Endothelial cell of umbilical vein (primary cell): Measurements from ENCODE around the gene ETV3L. TPM values are rescaled to one million over a fixed set of nuclear protein-coding genes. Genes with fewer than 3 reads are reported as not detected.

ENCODE experiments used
- BruUV-seq: library from RNA; stranded (reverse); fragments of 400-500 nt; replicated peaks from 2 replicates; lab custom pipeline; 2021; lab: Mats Ljungman, UMichigan
- CTCF ChIA-PET: fragments of 300-600, 350-600 bp; sonication (Branson Sonifier 250); formaldehyde crosslinking; loops from one replicate; lab custom pipeline; 2021; ENCODE audit warnings: antibody characterized with exemption, inconsistent platforms; lab: Charles Lee
- POLR2A ChIA-PET: fragments of 300-600, 350-600 bp; sonication (Branson Sonifier 250); formaldehyde crosslinking; loops from one replicate; lab custom pipeline; 2021; ENCODE audit warnings: antibody characterized with exemption, inconsistent platforms; lab: Charles Lee
- DNase-seq: peaks from one replicate; pipeline ENCODE4 v3.0.0-alpha.2; 2011; ENCODE audit warnings: low read depth, low spot score
- FAIRE-seq: peaks from 2 replicates; lab custom pipeline; 2011; peaks lifted over from hg19 to GRCh38; lab: Jason Lieb, UNC
- H2AFZ ChIP-seq: 2 replicates; pipeline ENCODE4 v1.6.0; 2012; ENCODE audit warnings: low read depth, low read length, control low read depth, inconsistent platforms
- H3K27ac ChIP-seq: 2 replicates; pipeline ENCODE4 v1.5.1; 2011; ENCODE audit warnings: low read depth, mild to moderate bottlenecking, control low read depth, low read length, moderate library complexity; ENCODE audit not compliant: insufficient read depth
- H3K27me3 ChIP-seq, 2 experiments: 2 replicates each; pipeline versions ENCODE4 v1.6.0 to v1.6.1; 2011; ENCODE audit warnings: low read length in 2 of 2, mixed read lengths in 1 of 2; ENCODE audit not compliant: control insufficient read depth in 2 of 2, insufficient read depth in 2 of 2
- H3K36me3 ChIP-seq, 2 experiments: 2 replicates in 1 of 2; 3 replicates in 1 of 2; pipeline ENCODE4 v1.5.1; 2011; ENCODE audit warnings: low read length in 2 of 2, mild to moderate bottlenecking in 1 of 2, moderate library complexity in 1 of 2; ENCODE audit not compliant: control insufficient read depth in 2 of 2, insufficient read depth in 2 of 2; ENCODE audit errors: extremely low read depth in 1 of 2
- H3K4me1 ChIP-seq: 3 replicates; pipeline ENCODE4 v1.5.1; 2011; ENCODE audit warnings: mild to moderate bottlenecking, low read length; ENCODE audit not compliant: control insufficient read depth, insufficient read depth; ENCODE audit errors: extremely low read depth
- H3K4me2 ChIP-seq: 2 replicates; pipeline ENCODE4 v1.6.1; 2011; ENCODE audit warnings: low read length, control low read depth, mixed read lengths; ENCODE audit not compliant: insufficient read depth
- H3K4me3 ChIP-seq, 3 experiments: fragments of 200-600 bp in 1 of 3; sonication (generic), shearing (Covaris generic) in 1 of 3; replicated peaks in 1 of 3; 2 replicates each; pipeline ENCODE4 v1.5.1; 2011 to 2016; ENCODE audit warnings: control low read depth in 3 of 3, low read length in 3 of 3, mild to moderate bottlenecking in 2 of 3, inconsistent platforms in 1 of 3, low read depth in 1 of 3, moderate library complexity in 1 of 3; ENCODE audit not compliant: insufficient read depth in 1 of 3
- H3K79me2 ChIP-seq: 2 replicates; pipeline ENCODE4 v1.6.0; 2012; ENCODE audit warnings: low read length, inconsistent platforms; ENCODE audit not compliant: control insufficient read depth, insufficient read depth
- H3K9ac ChIP-seq: replicated peaks from 2 replicates; pipeline ENCODE3; 2011; ENCODE audit warnings: low read length, control low read depth; ENCODE audit not compliant: insufficient read depth; ENCODE audit errors: extremely low read depth
- H3K9me1 ChIP-seq: replicated peaks from 3 replicates; pipeline ENCODE4 v1.6.0; 2011; ENCODE audit warnings: mild to moderate bottlenecking, low read length; ENCODE audit not compliant: control insufficient read depth, insufficient read depth; ENCODE audit errors: extremely low read depth
- H3K9me3 ChIP-seq: replicated peaks from 2 replicates; pipeline ENCODE4 v1.5.1; 2012; ENCODE audit warnings: low read length, inconsistent platforms; ENCODE audit not compliant: control insufficient read depth, insufficient read depth
- H4K20me1 ChIP-seq: replicated peaks from 2 replicates; pipeline ENCODE3; 2011; ENCODE audit warnings: mild to moderate bottlenecking, low read length; ENCODE audit not compliant: control insufficient read depth, insufficient read depth; ENCODE audit errors: extremely low read depth
- EZH2 ChIP-seq: IDR thresholded peaks from 2 replicates; pipeline ENCODE4 v1.6.1; 2012; ENCODE audit warnings: borderline replicate concordance, low read depth, mild to moderate bottlenecking, moderate library complexity, low read length, inconsistent platforms; ENCODE audit not compliant: severe bottlenecking
- FOS ChIP-seq: IDR thresholded peaks from 2 replicates; pipeline ENCODE4 v1.6.1; 2011; ENCODE audit warnings: mild to moderate bottlenecking, low read length, moderate library complexity, borderline replicate concordance; ENCODE audit not compliant: insufficient read depth
- GATA2 ChIP-seq: IDR thresholded peaks from 2 replicates; pipeline ENCODE4 v1.7.0; 2011; ENCODE audit warnings: low read depth, mild to moderate bottlenecking, moderate library complexity, mixed read lengths, low read length; ENCODE audit not compliant: insufficient read length, insufficient read depth
- JUN ChIP-seq: IDR thresholded peaks from 2 replicates; pipeline ENCODE4 v1.6.1; 2011; ENCODE audit warnings: borderline replicate concordance, low read depth; ENCODE audit not compliant: insufficient read length, insufficient read depth
- MYC ChIP-seq: IDR thresholded peaks from one replicate; pipeline ENCODE4 v1.6.1; 2011; ENCODE audit warnings: mild to moderate bottlenecking, low read depth, low read length
- POLR2A ChIP-seq: IDR thresholded peaks from 2 replicates; pipeline ENCODE4 v1.6.1; 2012; ENCODE audit warnings: low read depth, mild to moderate bottlenecking, control low read depth, low read length
- POLR2AphosphoS5 ChIP-seq: IDR thresholded peaks from 2 replicates; pipeline ENCODE4 v1.6.1; 2012; ENCODE audit warnings: low read depth, mild to moderate bottlenecking, control low read depth, low read length, moderate library complexity; ENCODE audit not compliant: insufficient read depth
- dilution Hi-C: fragments of 300-500 bp; cut with MboI; formaldehyde crosslinking; loops from one replicate; pipeline ENCODE4 v1.15.0; 2019; ENCODE audit warnings: low sequenced_read_pairs; ENCODE audit not compliant: extremely low pct_ligation_motif_present
- intact Hi-C: fragments of 100-400 bp; cut with micrococcal nuclease; formaldehyde crosslinking; loops from one replicate; pipeline ENCODE4 v1.10.0; 2022
- polyA plus RNA-seq, 4 experiments: library from polyadenylated mRNA; depleted of rRNA in 3 of 4; stranded (reverse) in 3 of 4; unstranded in 1 of 4; fragments of >200 nt; gene quantifications; 2 replicates each; pipeline versions ENCODE4 v1.2.1 to v1.2.3, GENCODE V29; 2011 to 2012; ENCODE audit warnings: missing spikeins in 1 of 4
- total RNA-seq: library from RNA; stranded (reverse); gene quantifications from 2 replicates; pipeline ENCODE4 v1.2.3, GENCODE V29; 2021
- TF ChIP-seq, protein P1 (sequence below): IDR thresholded peaks from 2 replicates; pipeline ENCODE4 v1.6.1; 2011; ENCODE audit not compliant: insufficient read depth, insufficient read length
- TF ChIP-seq, protein P2 (sequence below), 2 donors: IDR thresholded peaks; 1 replicate in 1 of 2; 2 replicates in 1 of 2; pipeline ENCODE4 v1.5.1; 2011; ENCODE audit warnings: low read length in 2 of 2, mild to moderate bottlenecking in 2 of 2, moderate library complexity in 2 of 2, control low read depth in 1 of 2, inconsistent platforms in 1 of 2, low read depth in 1 of 2; ENCODE audit not compliant: insufficient read depth in 1 of 2; ENCODE audit errors: extremely low read depth in 1 of 2

The ETV3L gene
- total and polyA plus RNA-seq, 2 donors (not counting 3 experiments of a cell fraction or from before 2014, with no cell fraction given): not detected

DNA sequence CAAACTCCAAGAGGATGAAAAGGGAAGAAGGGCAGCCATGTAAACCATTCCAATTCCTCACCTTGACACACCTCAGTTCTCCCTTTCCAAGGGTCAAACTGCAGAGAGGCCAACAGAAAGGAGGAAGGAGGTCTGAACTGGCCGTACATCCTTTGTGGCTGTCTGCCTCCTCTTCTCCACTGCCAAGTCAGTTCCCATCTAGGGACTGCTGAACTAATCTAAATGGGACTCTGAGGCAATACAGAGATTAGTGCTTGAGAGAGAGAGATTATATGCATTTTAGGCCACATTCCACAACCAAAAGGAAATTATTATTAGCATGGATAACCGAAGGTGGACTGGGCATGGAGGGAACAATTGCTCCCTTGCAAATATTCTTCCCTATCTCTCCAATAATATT, 56.8 kb downstream of the ETV3L start:
- H3K36me3 ChIP-seq: no peaks in the 10 kb centered on the region
- H3K79me2 ChIP-seq: peaks cover 34% of the 10 kb centered on the region
- no peaks in the 10 kb centered on the region for H3K9me1 ChIP-seq
- no peaks in the 10 kb centered on the region for H4K20me1 ChIP-seq
- H3K9ac ChIP-seq: no peak overlapping the region
- peaks cover 35% of the 10 kb centered on the region for H3K4me1 ChIP-seq
- dilution Hi-C loops (no loop called here), intact Hi-C loops (loop anchor here (5.0 kb wide), 1 partner anchor 41 kb away; no protein-coding TSS in a partner anchor)
- FAIRE-seq (no peak), DNase-seq (no peak)
- no peak overlapping the region for H3K27ac ChIP-seq
- peak overlapping the region in 1 of 3 experiments; percentile 86 for H3K4me3 ChIP-seq
- TF ChIP-seq JUN (no peak), POLR2AphosphoS5 (no peak), POLR2A (no peak), FOS (no peak), GATA2 (no peak), MYC (no peak), EZH2 (no peak)
- TF ChIP-seq, protein P1, sequence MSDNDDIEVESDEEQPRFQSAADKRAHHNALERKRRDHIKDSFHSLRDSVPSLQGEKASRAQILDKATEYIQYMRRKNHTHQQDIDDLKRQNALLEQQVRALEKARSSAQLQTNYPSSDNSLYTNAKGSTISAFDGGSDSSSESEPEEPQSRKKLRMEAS: no peak
- TF ChIP-seq, protein P2, sequence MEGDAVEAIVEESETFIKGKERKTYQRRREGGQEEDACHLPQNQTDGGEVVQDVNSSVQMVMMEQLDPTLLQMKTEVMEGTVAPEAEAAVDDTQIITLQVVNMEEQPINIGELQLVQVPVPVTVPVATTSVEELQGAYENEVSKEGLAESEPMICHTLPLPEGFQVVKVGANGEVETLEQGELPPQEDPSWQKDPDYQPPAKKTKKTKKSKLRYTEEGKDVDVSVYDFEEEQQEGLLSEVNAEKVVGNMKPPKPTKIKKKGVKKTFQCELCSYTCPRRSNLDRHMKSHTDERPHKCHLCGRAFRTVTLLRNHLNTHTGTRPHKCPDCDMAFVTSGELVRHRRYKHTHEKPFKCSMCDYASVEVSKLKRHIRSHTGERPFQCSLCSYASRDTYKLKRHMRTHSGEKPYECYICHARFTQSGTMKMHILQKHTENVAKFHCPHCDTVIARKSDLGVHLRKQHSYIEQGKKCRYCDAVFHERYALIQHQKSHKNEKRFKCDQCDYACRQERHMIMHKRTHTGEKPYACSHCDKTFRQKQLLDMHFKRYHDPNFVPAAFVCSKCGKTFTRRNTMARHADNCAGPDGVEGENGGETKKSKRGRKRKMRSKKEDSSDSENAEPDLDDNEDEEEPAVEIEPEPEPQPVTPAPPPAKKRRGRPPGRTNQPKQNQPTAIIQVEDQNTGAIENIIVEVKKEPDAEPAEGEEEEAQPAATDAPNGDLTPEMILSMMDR (IDR thresholded peaks at IDR 0.05; ENCODE audit: extremely low read depth in 1 of 2, insufficient read depth in 1 of 2, low read depth in 1 of 2, low read length in 2 of 2): no peak
- no TSS peak for BruUV-seq
- H3K4me2 ChIP-seq: peak overlapping the region; percentile 99
- H3K9me3 ChIP-seq: no peaks in the 10 kb centered on the region
- peaks cover 0 to 4% of the 10 kb centered on the region in 2 experiments for H3K27me3 ChIP-seq
- H2AFZ ChIP-seq: no peak overlapping the region
- CTCF ChIA-PET: interaction anchor here (1.6 kb wide), 1 partner anchor 31 kb away, joined by 7 read pairs; no protein-coding TSS in a partner anchor
- POLR2A ChIA-PET: no interaction called here

Other genes starting within 250 kb of the ETV3L start
- gene INSRR, start 240.7 kb downstream of the ETV3L start, total RNA-seq: not detected in 2 replicates
- gene INSRR, start 240.7 kb downstream of the ETV3L start, polyA plus RNA-seq: not detected in 2 replicates
- not detected in 2 replicates for gene NTRK1, start 238.9 kb downstream of the ETV3L start, total RNA-seq
- gene NTRK1, start 238.9 kb downstream of the ETV3L start, polyA plus RNA-seq: 0.07 TPM in 1 of 2 replicates, not detected in the other
- gene PEAR1, start 206.1 kb downstream of the ETV3L start, total RNA-seq: 88.7 and 90.7 TPM in 2 replicates
- gene PEAR1, start 206.1 kb downstream of the ETV3L start, polyA plus RNA-seq: 101 and 106 TPM in 2 replicates
- 0.66 and 1.2 TPM in 2 replicates for gene LRRC71, start 179.2 kb downstream of the ETV3L start, total RNA-seq
- 0.33 and 0.35 TPM in 2 replicates for gene LRRC71, start 179.2 kb downstream of the ETV3L start, polyA plus RNA-seq
- gene ARHGEF11, start 54.1 kb downstream of the ETV3L start, total RNA-seq: 27.2 and 28.0 TPM in 2 replicates
- 18.2 and 18.8 TPM in 2 replicates for gene ARHGEF11, start 54.1 kb downstream of the ETV3L start, polyA plus RNA-seq
- gene ETV3, start 38.6 kb upstream of the ETV3L start, total RNA-seq: 22.3 and 25.2 TPM in 2 replicates
- 5.9 and 6.8 TPM in 2 replicates for gene ETV3, start 38.6 kb upstream of the ETV3L start, polyA plus RNA-seq